Measurements from ENCODE around the gene ZFP90. TPM values are rescaled to one million over a fixed set of nuclear protein-coding genes. Genes with fewer than 3 reads are reported as not detected.

Gene ZFP90
- total and polyA plus RNA-seq, 4 donors, result 2.1 to 18.9 (median 5.6) TPM

DNA sequence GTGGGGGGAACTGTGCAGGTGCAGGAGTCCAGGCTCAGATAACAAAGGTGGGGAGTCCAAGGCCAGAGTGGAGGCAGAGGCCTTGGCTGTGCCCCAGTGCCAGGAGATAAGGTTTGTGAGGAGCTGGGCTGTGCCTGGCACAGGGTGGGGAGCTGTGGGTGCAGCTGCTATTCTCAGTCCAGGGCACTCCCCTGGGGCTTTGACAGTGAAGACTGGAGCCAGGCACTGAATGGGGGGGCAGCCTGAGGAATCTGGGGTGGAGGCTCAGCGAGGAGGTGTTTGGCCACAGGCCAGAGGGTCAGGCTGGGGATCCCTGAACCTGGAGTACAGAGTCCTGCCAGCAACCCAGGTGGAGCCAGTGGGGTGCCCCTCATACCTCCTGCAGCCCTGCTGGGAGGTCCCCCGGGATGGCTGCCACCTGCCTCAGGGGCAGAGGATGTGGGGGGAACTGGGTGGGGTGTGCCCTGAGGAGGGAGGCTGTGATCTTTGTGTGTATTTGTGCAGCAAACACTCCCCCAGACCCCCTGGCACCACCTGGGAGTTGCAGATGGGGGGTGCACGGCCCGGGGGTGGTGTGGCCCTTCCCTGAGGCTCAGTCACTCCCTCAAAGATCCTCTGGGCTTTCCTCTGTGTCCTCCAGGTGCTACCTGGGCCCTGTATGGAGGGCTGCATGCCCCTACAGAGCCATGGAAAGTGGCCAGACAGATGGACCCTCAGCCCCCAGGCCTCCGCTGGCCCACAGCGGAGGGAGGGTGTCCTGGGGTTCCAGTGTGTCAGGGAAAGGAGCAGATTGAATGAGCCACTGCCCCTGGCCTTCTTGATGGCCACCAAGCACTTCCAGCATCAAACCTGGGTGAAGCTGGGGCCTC is 46.3 kb upstream of the ZFP90 start:
- H3K27ac ChIP-seq (ENCODE audit: low read depth in 1 of 2, low read length in 2 of 2), result no peak overlapping the region
- 76% methylated on average over 6 of the region's 6 CpGs for WGBS
- no peak for DNase-seq (ENCODE audit: low spot score)

More for the DNA sequence above, 46.3 kb upstream of the ZFP90 start:
- peaks cover 0 to 17% (median 4%) of the 10 kb centered on the region in 4 donors for H3K4me1 ChIP-seq (ENCODE audit: control insufficient read depth in 4 of 4, insufficient read depth in 4 of 4, low read length in 3 of 4)
- TF ChIP-seq, protein P1, sequence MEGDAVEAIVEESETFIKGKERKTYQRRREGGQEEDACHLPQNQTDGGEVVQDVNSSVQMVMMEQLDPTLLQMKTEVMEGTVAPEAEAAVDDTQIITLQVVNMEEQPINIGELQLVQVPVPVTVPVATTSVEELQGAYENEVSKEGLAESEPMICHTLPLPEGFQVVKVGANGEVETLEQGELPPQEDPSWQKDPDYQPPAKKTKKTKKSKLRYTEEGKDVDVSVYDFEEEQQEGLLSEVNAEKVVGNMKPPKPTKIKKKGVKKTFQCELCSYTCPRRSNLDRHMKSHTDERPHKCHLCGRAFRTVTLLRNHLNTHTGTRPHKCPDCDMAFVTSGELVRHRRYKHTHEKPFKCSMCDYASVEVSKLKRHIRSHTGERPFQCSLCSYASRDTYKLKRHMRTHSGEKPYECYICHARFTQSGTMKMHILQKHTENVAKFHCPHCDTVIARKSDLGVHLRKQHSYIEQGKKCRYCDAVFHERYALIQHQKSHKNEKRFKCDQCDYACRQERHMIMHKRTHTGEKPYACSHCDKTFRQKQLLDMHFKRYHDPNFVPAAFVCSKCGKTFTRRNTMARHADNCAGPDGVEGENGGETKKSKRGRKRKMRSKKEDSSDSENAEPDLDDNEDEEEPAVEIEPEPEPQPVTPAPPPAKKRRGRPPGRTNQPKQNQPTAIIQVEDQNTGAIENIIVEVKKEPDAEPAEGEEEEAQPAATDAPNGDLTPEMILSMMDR (IDR thresholded peaks at IDR 0.05; ENCODE audit: low read depth, low read length, missing input control), result no peak
- TF ChIP-seq FOXA1 (IDR thresholded peaks at IDR 0.05) (no peak), SP1 (IDR thresholded peaks at IDR 0.05) (no peak), TAF1 (conservative IDR thresholded peaks at IDR 0.05) (no peak), RXRA (IDR thresholded peaks at IDR 0.05) (peak; percentile 11 to 17), HNF4G (IDR thresholded peaks at IDR 0.05) (peak; percentile 39), GABPA (IDR thresholded peaks at IDR 0.05 in 1 of 2, conservative IDR thresholded peaks at IDR 0.05 in 1 of 2) (no peak), YY1 (IDR thresholded peaks at IDR 0.05) (no peak), EGR1 (IDR thresholded peaks at IDR 0.05; ENCODE audit: low read depth in 2 of 2) (no peak), NR2F2 (IDR thresholded peaks at IDR 0.05) (peak; percentile 62), RAD21 (IDR thresholded peaks at IDR 0.05) (no peak), FOXA2 (IDR thresholded peaks at IDR 0.05) (no peak), HNF4A (conservative IDR thresholded peaks at IDR 0.05) (peak; percentile 62 to 70), JUND (IDR thresholded peaks at IDR 0.05) (no peak)
- TF ChIP-seq, protein P2, sequence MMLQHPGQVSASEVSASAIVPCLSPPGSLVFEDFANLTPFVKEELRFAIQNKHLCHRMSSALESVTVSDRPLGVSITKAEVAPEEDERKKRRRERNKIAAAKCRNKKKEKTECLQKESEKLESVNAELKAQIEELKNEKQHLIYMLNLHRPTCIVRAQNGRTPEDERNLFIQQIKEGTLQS (IDR thresholded peaks at IDR 0.05), result no peak
- TF ChIP-seq, protein P3, sequence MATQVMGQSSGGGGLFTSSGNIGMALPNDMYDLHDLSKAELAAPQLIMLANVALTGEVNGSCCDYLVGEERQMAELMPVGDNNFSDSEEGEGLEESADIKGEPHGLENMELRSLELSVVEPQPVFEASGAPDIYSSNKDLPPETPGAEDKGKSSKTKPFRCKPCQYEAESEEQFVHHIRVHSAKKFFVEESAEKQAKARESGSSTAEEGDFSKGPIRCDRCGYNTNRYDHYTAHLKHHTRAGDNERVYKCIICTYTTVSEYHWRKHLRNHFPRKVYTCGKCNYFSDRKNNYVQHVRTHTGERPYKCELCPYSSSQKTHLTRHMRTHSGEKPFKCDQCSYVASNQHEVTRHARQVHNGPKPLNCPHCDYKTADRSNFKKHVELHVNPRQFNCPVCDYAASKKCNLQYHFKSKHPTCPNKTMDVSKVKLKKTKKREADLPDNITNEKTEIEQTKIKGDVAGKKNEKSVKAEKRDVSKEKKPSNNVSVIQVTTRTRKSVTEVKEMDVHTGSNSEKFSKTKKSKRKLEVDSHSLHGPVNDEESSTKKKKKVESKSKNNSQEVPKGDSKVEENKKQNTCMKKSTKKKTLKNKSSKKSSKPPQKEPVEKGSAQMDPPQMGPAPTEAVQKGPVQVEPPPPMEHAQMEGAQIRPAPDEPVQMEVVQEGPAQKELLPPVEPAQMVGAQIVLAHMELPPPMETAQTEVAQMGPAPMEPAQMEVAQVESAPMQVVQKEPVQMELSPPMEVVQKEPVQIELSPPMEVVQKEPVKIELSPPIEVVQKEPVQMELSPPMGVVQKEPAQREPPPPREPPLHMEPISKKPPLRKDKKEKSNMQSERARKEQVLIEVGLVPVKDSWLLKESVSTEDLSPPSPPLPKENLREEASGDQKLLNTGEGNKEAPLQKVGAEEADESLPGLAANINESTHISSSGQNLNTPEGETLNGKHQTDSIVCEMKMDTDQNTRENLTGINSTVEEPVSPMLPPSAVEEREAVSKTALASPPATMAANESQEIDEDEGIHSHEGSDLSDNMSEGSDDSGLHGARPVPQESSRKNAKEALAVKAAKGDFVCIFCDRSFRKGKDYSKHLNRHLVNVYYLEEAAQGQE (IDR thresholded peaks at IDR 0.05), result no peak
- TF ChIP-seq, protein P4, sequence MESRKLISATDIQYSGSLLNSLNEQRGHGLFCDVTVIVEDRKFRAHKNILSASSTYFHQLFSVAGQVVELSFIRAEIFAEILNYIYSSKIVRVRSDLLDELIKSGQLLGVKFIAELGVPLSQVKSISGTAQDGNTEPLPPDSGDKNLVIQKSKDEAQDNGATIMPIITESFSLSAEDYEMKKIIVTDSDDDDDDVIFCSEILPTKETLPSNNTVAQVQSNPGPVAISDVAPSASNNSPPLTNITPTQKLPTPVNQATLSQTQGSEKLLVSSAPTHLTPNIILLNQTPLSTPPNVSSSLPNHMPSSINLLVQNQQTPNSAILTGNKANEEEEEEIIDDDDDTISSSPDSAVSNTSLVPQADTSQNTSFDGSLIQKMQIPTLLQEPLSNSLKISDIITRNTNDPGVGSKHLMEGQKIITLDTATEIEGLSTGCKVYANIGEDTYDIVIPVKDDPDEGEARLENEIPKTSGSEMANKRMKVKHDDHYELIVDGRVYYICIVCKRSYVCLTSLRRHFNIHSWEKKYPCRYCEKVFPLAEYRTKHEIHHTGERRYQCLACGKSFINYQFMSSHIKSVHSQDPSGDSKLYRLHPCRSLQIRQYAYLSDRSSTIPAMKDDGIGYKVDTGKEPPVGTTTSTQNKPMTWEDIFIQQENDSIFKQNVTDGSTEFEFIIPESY (IDR thresholded peaks at IDR 0.05), result no peak
- TF ChIP-seq, protein P5, sequence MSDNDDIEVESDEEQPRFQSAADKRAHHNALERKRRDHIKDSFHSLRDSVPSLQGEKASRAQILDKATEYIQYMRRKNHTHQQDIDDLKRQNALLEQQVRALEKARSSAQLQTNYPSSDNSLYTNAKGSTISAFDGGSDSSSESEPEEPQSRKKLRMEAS (IDR thresholded peaks at IDR 0.05), result no peak
- H3K27me3 ChIP-seq (ENCODE audit: control insufficient read depth in 4 of 4, insufficient read depth in 4 of 4, low read length in 3 of 4), result no peaks in the 10 kb centered on the region
- H3K9ac ChIP-seq (ENCODE audit: low read depth in 1 of 2, low read length in 2 of 2), result no peak overlapping the region
- H3K36me3 ChIP-seq (ENCODE audit: control insufficient read depth in 4 of 4, insufficient read depth in 3 of 4, low read depth in 1 of 4, low read length in 3 of 4), result no peaks in the 10 kb centered on the region
- no peak overlapping the region for H3K4me3 ChIP-seq (ENCODE audit: low read depth in 1 of 3, low read length in 3 of 3)
- H3K9me3 ChIP-seq (ENCODE audit: control insufficient read depth in 4 of 4, low read length in 3 of 4), result no peaks in the 10 kb centered on the region
